ENCODE results near the gene NIN.

Gene NIN

DNA sequence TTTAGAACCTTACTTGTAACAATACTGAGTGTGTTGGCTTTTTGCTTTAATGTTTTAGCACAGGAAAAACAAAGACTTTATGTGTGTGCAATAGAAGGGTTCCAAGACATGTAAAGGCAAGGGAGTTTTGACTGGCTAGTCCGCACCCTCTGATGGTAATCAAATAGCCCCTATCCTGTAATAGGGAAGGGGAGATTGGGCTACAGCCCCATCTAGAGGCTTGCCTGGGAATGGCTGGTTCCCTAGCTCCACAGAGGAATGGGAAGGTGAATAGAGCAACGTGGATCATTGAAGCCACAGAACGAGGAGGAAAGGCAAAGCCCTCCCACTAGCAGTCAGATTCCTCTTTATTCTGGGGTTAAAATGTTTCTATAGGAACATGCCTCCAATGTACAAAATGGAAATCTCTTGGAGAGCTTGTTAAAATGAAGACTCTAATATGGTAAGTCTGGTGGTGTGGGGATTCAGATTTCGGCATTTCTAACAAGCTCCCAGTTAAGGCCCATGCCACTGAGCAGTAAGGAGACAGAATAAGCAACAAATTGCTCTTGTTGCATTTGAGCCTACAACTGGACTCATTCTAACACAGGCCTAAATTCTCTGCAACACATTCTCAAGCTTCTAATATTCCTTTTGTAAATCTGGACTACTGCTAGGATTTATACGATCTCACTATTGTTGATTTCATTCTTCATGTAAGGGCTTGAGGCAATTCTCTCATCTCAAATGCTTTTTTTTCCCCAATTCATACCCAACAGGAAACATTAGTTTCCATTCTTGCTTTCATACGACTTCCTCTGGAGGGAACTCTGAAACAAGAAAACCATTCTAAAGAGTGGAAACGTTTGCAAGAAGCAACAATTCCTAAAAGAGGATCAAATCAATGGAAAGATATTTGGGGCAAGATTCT, 57.1 kb downstream of the NIN start:
- TF ChIP-seq ZFP30 (CRISPR knock-in tag; IDR thresholded peaks at IDR 0.05) (no peak), TCF4 (CRISPR knock-in tag; IDR thresholded peaks at IDR 0.05; ENCODE audit: borderline replicate concordance) (no peak)
- peak; percentile 80 for ATAC-seq

DNA sequence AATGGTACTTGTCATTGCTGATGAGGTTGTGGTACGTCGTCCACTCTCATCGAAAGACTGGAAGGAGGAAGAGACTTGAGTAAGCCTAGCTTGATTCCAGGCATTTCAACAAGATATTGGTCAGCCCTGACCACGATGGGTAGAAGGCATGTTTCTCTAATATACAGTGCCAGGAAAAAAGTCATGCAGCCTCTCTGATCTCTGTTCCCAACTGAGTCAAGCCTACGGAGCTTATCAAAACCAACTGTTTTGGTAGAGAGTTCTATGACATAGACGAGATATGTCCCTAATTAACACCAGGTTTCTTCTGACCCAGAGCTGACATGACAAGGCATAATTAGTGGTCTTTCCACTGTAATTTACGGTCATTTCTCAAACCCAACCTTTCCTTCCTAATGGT, 58.5 kb downstream of the NIN start:
- TF ChIP-seq SNAI2 (CRISPR knock-in tag; IDR thresholded peaks at IDR 0.05) (no peak), ZNF565 (CRISPR knock-in tag; conservative IDR thresholded peaks at IDR 0.05; ENCODE audit: low read depth) (no peak), ZC3H10 (CRISPR knock-in tag; IDR thresholded peaks at IDR 0.05) (no peak), ZFP30 (CRISPR knock-in tag; IDR thresholded peaks at IDR 0.05) (no peak), ZFP3 (CRISPR knock-in tag; IDR thresholded peaks at IDR 0.05) (no peak), ZNF8 (CRISPR knock-in tag; IDR thresholded peaks at IDR 0.05) (no peak), ZNF70 (CRISPR knock-in tag; IDR thresholded peaks at IDR 0.05) (no peak), TCF4 (CRISPR knock-in tag; IDR thresholded peaks at IDR 0.05; ENCODE audit: borderline replicate concordance) (no peak), RARB (CRISPR knock-in tag; IDR thresholded peaks at IDR 0.05) (no peak)
- TF ChIP-seq, protein P1, sequence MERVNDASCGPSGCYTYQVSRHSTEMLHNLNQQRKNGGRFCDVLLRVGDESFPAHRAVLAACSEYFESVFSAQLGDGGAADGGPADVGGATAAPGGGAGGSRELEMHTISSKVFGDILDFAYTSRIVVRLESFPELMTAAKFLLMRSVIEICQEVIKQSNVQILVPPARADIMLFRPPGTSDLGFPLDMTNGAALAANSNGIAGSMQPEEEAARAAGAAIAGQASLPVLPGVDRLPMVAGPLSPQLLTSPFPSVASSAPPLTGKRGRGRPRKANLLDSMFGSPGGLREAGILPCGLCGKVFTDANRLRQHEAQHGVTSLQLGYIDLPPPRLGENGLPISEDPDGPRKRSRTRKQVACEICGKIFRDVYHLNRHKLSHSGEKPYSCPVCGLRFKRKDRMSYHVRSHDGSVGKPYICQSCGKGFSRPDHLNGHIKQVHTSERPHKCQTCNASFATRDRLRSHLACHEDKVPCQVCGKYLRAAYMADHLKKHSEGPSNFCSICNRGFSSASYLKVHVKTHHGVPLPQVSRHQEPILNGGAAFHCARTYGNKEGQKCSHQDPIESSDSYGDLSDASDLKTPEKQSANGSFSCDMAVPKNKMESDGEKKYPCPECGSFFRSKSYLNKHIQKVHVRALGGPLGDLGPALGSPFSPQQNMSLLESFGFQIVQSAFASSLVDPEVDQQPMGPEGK (CRISPR knock-in tag; IDR thresholded peaks at IDR 0.05; ENCODE audit: borderline replicate concordance), result no peak
- TF ChIP-seq, protein P2, sequence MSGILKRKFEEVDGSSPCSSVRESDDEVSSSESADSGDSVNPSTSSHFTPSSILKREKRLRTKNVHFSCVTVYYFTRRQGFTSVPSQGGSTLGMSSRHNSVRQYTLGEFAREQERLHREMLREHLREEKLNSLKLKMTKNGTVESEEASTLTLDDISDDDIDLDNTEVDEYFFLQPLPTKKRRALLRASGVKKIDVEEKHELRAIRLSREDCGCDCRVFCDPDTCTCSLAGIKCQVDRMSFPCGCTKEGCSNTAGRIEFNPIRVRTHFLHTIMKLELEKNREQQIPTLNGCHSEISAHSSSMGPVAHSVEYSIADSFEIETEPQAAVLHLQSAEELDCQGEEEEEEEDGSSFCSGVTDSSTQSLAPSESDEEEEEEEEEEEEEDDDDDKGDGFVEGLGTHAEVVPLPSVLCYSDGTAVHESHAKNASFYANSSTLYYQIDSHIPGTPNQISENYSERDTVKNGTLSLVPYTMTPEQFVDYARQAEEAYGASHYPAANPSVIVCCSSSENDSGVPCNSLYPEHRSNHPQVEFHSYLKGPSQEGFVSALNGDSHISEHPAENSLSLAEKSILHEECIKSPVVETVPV (CRISPR knock-in tag; IDR thresholded peaks at IDR 0.05), result no peak
- TF ChIP-seq, protein P3, sequence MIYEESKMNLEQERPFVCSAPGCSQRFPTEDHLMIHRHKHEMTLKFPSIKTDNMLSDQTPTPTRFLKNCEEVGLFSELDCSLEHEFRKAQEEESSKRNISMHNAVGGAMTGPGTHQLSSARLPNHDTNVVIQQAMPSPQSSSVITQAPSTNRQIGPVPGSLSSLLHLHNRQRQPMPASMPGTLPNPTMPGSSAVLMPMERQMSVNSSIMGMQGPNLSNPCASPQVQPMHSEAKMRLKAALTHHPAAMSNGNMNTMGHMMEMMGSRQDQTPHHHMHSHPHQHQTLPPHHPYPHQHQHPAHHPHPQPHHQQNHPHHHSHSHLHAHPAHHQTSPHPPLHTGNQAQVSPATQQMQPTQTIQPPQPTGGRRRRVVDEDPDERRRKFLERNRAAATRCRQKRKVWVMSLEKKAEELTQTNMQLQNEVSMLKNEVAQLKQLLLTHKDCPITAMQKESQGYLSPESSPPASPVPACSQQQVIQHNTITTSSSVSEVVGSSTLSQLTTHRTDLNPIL (CRISPR knock-in tag; IDR thresholded peaks at IDR 0.05; ENCODE audit: low read depth), result no peak
- no peak for ATAC-seq

DNA sequence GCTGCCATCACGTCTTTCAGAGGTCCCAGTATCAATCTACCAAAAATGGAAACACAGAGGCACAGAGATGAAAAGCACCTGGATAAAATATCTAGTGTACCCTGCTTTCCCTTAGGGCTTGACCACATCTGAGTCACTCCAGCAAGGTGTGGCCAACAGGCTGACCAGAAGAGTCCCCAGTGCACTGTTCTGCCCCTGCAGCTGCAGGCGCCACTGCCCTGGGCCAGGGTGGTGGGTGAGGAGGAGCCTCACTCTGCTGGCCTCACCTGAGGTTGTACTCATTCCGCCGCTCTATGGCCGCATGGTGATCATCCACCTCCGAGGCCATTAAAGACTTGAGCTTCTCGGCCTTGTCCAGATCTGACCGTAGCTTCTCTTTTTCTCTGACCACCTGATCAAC, 60.4 kb downstream of the NIN start:
- ATAC-seq, result no peak
- TF ChIP-seq CSDC2 (CRISPR knock-in tag; IDR thresholded peaks at IDR 0.05) (no peak), TOX (CRISPR knock-in tag; IDR thresholded peaks at IDR 0.05; ENCODE audit: borderline replicate concordance) (no peak), RARB (CRISPR knock-in tag; IDR thresholded peaks at IDR 0.05) (no peak), ARNTL (CRISPR knock-in tag; IDR thresholded peaks at IDR 0.05; ENCODE audit: borderline replicate concordance, low read depth) (no peak), PPARA (CRISPR knock-in tag; IDR thresholded peaks at IDR 0.05; ENCODE audit: borderline replicate concordance) (no peak), ESRRG (CRISPR knock-in tag; IDR thresholded peaks at IDR 0.05) (no peak), SNAI2 (CRISPR knock-in tag; IDR thresholded peaks at IDR 0.05) (no peak), GLIS3 (CRISPR knock-in tag; IDR thresholded peaks at IDR 0.05) (no peak)
- TF ChIP-seq, protein P4, sequence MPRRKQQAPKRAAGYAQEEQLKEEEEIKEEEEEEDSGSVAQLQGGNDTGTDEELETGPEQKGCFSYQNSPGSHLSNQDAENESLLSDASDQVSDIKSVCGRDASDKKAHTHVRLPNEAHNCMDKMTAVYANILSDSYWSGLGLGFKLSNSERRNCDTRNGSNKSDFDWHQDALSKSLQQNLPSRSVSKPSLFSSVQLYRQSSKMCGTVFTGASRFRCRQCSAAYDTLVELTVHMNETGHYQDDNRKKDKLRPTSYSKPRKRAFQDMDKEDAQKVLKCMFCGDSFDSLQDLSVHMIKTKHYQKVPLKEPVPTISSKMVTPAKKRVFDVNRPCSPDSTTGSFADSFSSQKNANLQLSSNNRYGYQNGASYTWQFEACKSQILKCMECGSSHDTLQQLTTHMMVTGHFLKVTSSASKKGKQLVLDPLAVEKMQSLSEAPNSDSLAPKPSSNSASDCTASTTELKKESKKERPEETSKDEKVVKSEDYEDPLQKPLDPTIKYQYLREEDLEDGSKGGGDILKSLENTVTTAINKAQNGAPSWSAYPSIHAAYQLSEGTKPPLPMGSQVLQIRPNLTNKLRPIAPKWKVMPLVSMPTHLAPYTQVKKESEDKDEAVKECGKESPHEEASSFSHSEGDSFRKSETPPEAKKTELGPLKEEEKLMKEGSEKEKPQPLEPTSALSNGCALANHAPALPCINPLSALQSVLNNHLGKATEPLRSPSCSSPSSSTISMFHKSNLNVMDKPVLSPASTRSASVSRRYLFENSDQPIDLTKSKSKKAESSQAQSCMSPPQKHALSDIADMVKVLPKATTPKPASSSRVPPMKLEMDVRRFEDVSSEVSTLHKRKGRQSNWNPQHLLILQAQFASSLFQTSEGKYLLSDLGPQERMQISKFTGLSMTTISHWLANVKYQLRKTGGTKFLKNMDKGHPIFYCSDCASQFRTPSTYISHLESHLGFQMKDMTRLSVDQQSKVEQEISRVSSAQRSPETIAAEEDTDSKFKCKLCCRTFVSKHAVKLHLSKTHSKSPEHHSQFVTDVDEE (CRISPR knock-in tag; IDR thresholded peaks at IDR 0.05), result no peak

DNA sequence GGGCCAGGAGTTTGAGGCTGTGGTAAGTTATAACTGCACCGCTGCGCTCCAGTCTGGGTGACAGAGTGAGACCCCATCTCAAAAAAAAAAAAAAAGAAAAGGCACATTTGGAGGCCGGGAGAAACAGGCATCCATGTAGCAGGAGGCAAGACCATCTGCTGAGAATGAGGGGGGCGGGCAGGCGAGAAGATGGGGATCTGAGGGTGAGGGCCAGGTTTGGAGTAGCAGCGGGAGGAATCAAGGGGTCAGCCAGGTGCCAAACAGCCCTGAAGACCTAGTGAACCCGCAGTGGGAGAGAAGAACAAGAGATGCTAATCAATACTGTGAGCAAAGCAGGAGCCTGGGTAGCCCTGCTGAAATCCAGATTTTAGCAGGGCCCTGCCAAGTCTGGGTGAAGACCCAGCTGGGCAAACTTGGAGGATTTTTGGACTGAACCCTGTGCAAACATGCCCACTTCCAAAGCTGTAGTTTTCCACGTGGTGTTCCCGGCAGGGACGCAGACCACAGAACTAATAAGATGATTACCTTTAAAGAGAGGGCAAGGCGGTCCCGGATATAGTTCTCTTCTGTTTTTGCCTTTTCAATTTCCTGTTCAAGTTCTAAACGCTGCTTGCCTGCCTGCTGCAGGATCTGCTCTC, 61.0 kb downstream of the NIN start:
- no peak for ATAC-seq
- no peak for TF ChIP-seq ZFP30 (CRISPR knock-in tag; IDR thresholded peaks at IDR 0.05)
- TF ChIP-seq BACH2 (CRISPR knock-in tag; IDR thresholded peaks at IDR 0.05; ENCODE audit: borderline replicate concordance), result no peak
- TF ChIP-seq ARNTL (CRISPR knock-in tag; IDR thresholded peaks at IDR 0.05; ENCODE audit: borderline replicate concordance, low read depth), result no peak
- TF ChIP-seq ZNF565 (CRISPR knock-in tag; conservative IDR thresholded peaks at IDR 0.05; ENCODE audit: low read depth), result no peak
- TF ChIP-seq, protein P3 (CRISPR knock-in tag; IDR thresholded peaks at IDR 0.05; ENCODE audit: low read depth), result no peak
- TF ChIP-seq ZC3H10 (CRISPR knock-in tag; IDR thresholded peaks at IDR 0.05), result no peak
- no peak for TF ChIP-seq ZFP3 (CRISPR knock-in tag; IDR thresholded peaks at IDR 0.05)
- TF ChIP-seq, protein P4 (CRISPR knock-in tag; IDR thresholded peaks at IDR 0.05), result no peak
- TF ChIP-seq CSDC2 (CRISPR knock-in tag; IDR thresholded peaks at IDR 0.05), result no peak
- no peak for TF ChIP-seq ISL1 (CRISPR knock-in tag; IDR thresholded peaks at IDR 0.05)
- TF ChIP-seq ZNF8 (CRISPR knock-in tag; IDR thresholded peaks at IDR 0.05), result no peak
- TF ChIP-seq ESRRG (CRISPR knock-in tag; IDR thresholded peaks at IDR 0.05), result no peak
- TF ChIP-seq ZNF70 (CRISPR knock-in tag; IDR thresholded peaks at IDR 0.05), result no peak

Measured in SK-N-SH treated with all-trans-retinoic acid at 6 μM for 48 hours (cell line).